ENCODE data around the gene VEGFC.

DNA sequence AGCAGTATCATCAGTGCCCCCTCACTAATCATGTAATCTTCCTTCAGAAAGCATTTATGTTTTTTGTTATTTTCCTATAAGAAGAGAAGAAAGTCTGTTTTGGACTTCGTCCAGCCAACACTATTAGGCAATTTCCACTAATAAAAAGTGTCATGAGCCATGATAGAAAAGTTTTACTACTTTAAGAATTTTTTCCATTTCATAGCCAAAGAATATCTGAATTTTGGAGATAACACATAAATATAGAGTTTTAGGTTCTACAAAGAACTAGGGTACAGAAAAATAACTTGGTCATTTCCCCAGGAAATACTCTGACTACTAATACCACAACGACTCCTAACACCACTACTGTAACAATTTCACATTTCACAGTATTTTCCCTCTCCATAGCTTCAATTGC, 41.8 kb upstream of the VEGFC start:
- TF ChIP-seq, protein P1, sequence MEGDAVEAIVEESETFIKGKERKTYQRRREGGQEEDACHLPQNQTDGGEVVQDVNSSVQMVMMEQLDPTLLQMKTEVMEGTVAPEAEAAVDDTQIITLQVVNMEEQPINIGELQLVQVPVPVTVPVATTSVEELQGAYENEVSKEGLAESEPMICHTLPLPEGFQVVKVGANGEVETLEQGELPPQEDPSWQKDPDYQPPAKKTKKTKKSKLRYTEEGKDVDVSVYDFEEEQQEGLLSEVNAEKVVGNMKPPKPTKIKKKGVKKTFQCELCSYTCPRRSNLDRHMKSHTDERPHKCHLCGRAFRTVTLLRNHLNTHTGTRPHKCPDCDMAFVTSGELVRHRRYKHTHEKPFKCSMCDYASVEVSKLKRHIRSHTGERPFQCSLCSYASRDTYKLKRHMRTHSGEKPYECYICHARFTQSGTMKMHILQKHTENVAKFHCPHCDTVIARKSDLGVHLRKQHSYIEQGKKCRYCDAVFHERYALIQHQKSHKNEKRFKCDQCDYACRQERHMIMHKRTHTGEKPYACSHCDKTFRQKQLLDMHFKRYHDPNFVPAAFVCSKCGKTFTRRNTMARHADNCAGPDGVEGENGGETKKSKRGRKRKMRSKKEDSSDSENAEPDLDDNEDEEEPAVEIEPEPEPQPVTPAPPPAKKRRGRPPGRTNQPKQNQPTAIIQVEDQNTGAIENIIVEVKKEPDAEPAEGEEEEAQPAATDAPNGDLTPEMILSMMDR (IDR thresholded peaks at IDR 0.05): no peak
- TF ChIP-seq POLR2A (IDR thresholded peaks at IDR 0.05) (no peak), POLR2AphosphoS5 (IDR thresholded peaks at IDR 0.05; ENCODE audit: insufficient read depth in 1 of 2, low read depth in 1 of 2) (no peak)
